Effector memory CD4-positive, alpha-beta T cell (primary cell): ENCODE results near the gene GH1.

Experiments used
- DNase-seq, 3 donors: peaks; one replicate each; pipeline ENCODE4 v3.0.0-alpha.2; 2020
- H3K27ac ChIP-seq: 2 replicates; pipeline ENCODE4 v1.7.0; 2013; ENCODE audit warnings: mild to moderate bottlenecking, low read length, moderate library complexity; ENCODE audit not compliant: insufficient read depth, poor library complexity, severe bottlenecking
- H3K27me3 ChIP-seq: replicated peaks from 2 replicates; pipeline ENCODE4 v1.7.0; 2013; ENCODE audit warnings: mild to moderate bottlenecking, low read length; ENCODE audit not compliant: insufficient read depth, control insufficient read depth, poor library complexity, severe bottlenecking
- H3K36me3 ChIP-seq: 2 replicates; pipeline ENCODE4 v1.7.0; 2013; ENCODE audit warnings: mild to moderate bottlenecking, low read length, moderate library complexity; ENCODE audit not compliant: control insufficient read depth, insufficient read depth
- H3K4me1 ChIP-seq: 2 replicates; pipeline ENCODE4 v1.7.0; 2013; ENCODE audit warnings: low read length, mild to moderate bottlenecking; ENCODE audit not compliant: control insufficient read depth, insufficient read depth, poor library complexity, severe bottlenecking
- H3K4me3 ChIP-seq: 2 replicates; pipeline ENCODE4 v1.7.0; 2013; ENCODE audit warnings: low read length, low read depth, mild to moderate bottlenecking; ENCODE audit not compliant: insufficient read depth, poor library complexity, severe bottlenecking
- H3K9me3 ChIP-seq: 2 replicates; pipeline ENCODE4 v1.7.0; 2013; ENCODE audit warnings: mild to moderate bottlenecking, low read length, moderate library complexity; ENCODE audit not compliant: control insufficient read depth

Gene GH1

DNA sequence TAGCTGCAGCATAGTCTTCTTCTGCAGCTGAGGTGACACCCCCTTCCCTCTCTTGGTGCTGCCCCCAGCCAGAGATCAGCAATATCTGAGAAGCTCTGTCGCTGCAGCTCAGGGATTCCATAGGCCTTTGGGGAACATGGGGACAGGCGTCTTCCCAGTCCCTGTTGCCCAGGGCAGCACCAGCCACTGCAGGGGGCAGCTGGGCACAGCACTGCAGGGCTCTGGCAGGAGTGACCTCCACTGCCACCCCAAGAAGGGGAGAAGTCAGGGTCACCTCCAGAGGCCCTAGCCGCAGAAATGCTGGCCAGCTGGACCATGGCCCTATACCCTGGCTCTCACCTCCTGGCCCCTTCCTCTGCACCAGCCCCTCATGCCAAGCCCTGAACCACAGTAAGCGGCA is 37.2 kb upstream of the GH1 start:
- H3K27ac ChIP-seq = no peak overlapping the region
- H3K4me3 ChIP-seq = no peak overlapping the region
- no peaks in the 10 kb centered on the region for H3K9me3 ChIP-seq
- H3K4me1 ChIP-seq = peaks cover 13% of the 10 kb centered on the region
- no peaks in the 10 kb centered on the region for H3K27me3 ChIP-seq
- no peak for DNase-seq
- no peaks in the 10 kb centered on the region for H3K36me3 ChIP-seq

DNA sequence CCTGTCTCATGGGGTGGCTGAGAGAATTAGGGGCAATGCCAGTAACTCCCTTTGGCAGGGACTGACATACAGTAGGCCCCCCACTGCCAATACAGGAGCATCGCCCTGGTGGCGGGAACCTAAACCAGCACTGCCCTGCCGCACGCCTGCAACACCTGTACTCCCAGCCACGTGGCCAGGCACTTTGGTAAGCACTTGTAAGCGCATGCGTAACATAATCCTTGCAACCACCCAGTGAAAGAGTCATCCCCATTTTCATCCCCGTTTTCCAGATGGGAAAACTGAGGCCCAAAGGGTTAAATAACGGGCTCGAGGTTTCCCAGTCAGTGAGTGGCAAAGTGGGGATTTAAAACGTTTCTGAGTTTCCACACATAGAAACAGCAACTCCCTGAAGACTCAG is 36.6 kb upstream of the GH1 start:
- DNase-seq = no peak
- Histone ChIP-seq H3K4me1 (peaks cover 13% of the 10 kb centered on the region), H3K4me3 (no peak overlapping the region), H3K27me3 (no peaks in the 10 kb centered on the region), H3K9me3 (no peaks in the 10 kb centered on the region), H3K36me3 (no peaks in the 10 kb centered on the region), H3K27ac (no peak overlapping the region)

DNA sequence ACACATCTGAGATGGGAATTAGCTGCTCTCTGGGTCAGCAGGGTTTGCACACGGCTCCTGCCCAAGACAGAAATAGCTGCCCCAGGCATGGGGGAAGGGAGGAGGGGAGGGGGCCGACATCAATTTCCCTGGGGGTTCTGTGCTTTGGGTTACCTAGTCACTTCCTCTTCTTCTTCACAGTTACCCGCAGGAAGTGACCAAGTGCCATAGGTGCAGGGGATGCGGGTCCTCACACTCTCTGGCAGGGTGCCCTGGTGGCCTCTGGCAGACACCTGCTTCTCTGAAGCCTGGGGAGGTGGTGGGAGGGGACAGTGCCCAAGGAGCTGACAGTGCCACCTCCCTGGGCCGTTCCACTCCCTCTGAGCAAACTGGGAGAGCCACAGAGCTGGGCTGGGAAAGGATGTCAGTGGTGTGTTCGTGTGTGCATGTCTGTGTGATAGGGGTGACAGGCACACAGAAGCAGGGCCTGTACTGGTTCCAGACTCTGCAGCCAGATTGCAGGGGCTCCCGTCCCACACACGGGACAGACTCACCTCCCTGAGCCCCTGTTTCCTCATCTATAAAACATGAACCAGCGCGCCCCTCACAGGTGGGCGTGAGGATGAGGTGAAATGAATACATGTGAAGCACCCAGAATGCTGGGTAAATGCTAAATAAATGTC is 35.9 kb upstream of the GH1 start:
- Histone ChIP-seq H3K27ac (peak overlapping the region; percentile 26), H3K36me3 (no peaks in the 10 kb centered on the region), H3K4me3 (no peak overlapping the region), H3K4me1 (peaks cover 13% of the 10 kb centered on the region), H3K9me3 (no peaks in the 10 kb centered on the region), H3K27me3 (no peaks in the 10 kb centered on the region)
- peak in 1 of 3 donors; percentile 11 for DNase-seq

DNA sequence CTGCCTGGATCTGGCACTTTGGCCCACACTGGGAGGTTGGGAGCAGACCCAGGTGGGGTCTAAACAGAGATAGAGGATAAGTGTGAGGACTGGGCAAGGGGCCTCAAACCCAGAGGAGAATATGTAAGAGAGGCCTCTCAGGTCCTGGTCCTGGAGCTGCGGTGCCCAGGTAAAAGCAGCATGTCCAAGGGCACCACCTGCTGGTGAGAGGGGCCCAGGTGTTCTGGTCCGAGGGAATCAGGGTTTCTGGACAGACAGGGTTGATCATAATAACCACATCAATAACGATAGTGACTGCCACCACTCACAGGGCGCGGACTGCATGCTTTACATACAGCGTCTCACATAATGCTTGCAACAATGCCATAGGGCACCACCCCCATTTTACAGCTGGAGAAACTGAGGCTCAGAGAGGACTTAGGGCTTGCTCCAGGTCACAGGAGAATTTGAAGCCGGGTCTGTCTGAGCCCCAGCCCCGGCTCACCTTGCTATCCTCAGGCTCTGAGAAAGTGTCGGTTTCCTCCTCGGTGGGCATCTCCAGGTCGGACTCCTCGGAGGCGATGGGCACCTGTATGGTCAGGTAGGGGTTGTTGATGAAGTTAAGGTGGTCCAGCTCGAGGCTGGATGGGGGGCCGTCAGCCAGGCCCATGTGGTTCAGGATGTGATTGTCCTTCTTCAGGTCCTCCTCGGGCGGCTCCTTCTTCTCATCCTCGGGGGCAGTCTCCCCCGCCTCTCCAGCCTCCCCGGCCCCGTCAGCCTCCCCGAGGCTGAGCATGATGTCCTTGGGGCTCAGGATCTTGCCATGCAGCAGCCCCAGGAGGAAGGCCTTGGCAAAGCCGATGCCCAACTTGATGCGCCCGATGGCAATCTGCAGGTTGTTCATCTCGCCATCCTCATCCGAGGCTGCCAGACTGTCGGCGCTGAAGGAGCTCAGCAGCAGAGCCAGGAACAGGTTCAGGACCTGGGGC is 32.6 kb upstream of the GH1 start:
- no peak overlapping the region for H3K27ac ChIP-seq
- H3K4me1 ChIP-seq = peaks cover 23% of the 10 kb centered on the region
- no peak for DNase-seq
- no peak overlapping the region for H3K4me3 ChIP-seq
- H3K36me3 ChIP-seq = no peaks in the 10 kb centered on the region
- H3K9me3 ChIP-seq = no peaks in the 10 kb centered on the region
- H3K27me3 ChIP-seq = no peaks in the 10 kb centered on the region

DNA sequence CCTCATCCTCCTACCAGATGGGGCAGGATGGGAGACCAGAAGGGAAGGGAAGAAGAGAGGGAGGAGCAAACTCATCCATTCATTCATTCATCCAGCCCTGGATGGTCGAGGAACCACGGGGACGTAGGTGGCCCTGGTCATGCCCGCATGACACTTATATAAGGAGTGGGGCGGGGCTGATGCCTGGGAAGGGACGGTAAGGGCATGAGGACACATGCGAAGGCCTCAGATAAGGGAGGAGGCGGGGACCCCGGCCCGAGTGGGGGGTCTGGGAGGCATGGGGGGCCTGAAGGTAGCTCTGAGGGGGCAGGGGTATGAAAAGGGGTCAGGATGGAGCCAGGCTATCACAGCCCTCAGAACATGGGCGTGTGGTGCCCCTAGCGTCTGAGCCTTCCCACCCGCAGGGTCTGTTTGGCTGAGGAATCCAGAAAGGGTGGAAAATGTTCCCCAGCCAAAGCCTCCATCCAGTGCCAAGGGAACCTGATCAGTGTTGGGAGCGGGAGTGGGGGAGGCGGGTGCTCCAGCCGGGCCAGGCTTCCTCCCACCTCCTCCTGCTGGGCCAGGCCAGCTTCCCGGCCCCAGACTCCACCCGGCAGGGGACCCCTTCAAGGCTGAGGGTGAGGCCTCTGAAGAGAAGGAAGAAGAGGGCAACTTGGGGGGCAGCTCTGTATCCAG is 31.1 kb upstream of the GH1 start:
- DNase-seq = no peak
- H3K27ac ChIP-seq = no peak overlapping the region
- H3K4me1 ChIP-seq = peaks cover 32% of the 10 kb centered on the region
- H3K36me3 ChIP-seq = no peaks in the 10 kb centered on the region
- H3K27me3 ChIP-seq = no peaks in the 10 kb centered on the region
- no peaks in the 10 kb centered on the region for H3K9me3 ChIP-seq
- H3K4me3 ChIP-seq = no peak overlapping the region

DNA sequence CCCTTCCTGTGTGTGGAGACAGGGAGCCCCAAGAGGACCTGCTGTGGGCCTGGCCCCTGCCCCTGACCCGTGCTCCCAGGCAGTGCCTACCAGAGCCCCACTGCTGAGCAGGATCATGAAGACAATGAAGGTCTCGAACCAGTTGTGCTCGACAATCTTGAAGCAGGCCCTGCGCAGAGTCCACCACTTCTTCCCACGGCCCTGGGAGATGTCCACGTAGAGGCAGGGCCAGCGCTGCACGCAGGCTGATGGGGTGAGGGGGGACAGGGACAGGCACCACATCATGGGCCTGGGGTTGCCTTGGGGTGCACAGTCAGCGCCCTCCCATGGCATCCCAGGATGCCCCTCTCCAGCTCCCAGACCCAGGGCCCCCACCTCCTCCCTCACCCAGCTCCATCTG is 29.9 kb upstream of the GH1 start:
- H3K27me3 ChIP-seq = no peaks in the 10 kb centered on the region
- H3K4me3 ChIP-seq = no peak overlapping the region
- H3K4me1 ChIP-seq = peaks cover 20% of the 10 kb centered on the region
- DNase-seq = no peak
- H3K27ac ChIP-seq = no peak overlapping the region
- no peaks in the 10 kb centered on the region for H3K36me3 ChIP-seq
- no peaks in the 10 kb centered on the region for H3K9me3 ChIP-seq

DNA sequence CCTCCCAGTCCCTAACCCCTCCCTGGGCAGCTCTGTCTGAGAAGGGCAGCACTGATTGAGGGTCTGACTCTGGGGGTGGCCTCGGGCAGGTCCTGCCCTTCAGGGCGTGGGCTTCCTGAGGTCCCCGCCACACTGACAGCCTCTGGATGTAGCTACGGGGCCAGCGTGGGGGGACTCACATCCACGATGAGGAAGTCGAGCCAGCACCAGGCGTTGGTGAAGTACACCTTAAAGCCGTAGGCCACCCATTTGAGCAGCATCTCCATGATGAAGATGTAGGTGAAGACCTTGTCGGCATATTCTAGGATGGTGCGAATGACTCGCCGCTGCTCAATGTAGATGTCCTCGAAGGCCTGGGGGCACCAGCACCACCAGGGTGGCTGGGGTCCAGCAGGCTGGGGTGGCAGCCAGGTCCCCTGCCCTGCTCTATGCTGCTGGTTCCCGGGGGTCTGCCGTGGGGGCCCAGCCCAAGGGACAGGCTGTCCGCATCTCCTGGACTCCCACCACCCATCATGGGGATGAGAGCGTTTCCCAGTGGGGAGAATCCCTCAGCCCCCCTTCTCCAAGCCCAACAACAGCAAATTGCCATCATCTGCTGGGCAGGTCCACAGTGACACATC is 29.2 kb upstream of the GH1 start:
- H3K4me1 ChIP-seq = peaks cover 19% of the 10 kb centered on the region
- H3K27me3 ChIP-seq = no peaks in the 10 kb centered on the region
- no peak overlapping the region for H3K27ac ChIP-seq
- H3K36me3 ChIP-seq = no peaks in the 10 kb centered on the region
- no peak for DNase-seq
- no peaks in the 10 kb centered on the region for H3K9me3 ChIP-seq
- H3K4me3 ChIP-seq = no peak overlapping the region

DNA sequence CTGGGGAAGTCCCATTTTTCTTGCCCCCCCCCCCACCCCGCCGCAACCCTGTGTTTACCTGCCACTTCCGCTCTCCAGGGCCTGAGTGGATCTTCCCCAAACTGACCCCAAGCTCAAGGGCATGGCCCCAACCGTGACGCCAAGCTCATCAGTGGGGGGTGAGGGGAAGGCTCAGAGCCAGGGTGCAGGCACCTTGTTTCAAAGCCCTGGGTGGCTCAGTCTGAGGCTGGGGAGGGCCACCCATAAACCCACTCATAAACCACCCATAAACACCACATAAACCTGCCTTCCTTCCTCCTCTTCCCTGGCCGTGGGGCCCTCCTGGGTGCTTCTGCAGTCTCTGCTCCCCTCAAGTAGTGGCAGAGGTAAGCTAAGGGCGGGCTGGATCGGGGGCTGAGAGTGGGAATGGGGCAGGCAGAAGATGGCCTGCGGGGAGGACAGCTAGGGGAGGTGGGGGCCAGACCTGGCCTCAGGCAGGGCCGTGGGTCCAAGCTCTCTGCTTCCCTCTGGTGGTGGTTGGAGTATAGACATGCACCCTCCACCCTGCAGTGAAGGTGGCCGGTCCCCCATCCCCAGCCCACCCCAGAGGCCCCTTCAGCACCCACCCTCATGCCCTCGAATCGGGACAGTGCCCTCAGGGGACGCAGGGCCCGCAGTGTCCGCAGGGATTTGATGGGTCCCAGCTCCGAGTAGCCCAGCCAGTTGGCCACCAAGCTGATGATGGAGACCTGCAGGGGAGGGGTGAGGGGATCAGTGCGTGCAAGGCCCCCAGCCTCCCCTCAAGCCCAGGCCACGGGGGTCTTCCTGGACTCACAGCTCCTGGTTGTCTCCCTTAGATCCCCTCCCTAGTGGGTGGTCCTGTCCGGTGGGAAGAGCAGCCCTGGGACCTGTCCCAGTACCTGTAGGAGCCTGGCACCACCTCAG is 28.1 kb upstream of the GH1 start:
- no peaks in the 10 kb centered on the region for H3K36me3 ChIP-seq
- peaks cover 19% of the 10 kb centered on the region for H3K4me1 ChIP-seq
- peak; percentile 36 to 44 (median 38) for DNase-seq
- peak overlapping the region; percentile 35 for H3K4me3 ChIP-seq
- H3K9me3 ChIP-seq = no peaks in the 10 kb centered on the region
- no peaks in the 10 kb centered on the region for H3K27me3 ChIP-seq
- H3K27ac ChIP-seq = no peak overlapping the region

DNA sequence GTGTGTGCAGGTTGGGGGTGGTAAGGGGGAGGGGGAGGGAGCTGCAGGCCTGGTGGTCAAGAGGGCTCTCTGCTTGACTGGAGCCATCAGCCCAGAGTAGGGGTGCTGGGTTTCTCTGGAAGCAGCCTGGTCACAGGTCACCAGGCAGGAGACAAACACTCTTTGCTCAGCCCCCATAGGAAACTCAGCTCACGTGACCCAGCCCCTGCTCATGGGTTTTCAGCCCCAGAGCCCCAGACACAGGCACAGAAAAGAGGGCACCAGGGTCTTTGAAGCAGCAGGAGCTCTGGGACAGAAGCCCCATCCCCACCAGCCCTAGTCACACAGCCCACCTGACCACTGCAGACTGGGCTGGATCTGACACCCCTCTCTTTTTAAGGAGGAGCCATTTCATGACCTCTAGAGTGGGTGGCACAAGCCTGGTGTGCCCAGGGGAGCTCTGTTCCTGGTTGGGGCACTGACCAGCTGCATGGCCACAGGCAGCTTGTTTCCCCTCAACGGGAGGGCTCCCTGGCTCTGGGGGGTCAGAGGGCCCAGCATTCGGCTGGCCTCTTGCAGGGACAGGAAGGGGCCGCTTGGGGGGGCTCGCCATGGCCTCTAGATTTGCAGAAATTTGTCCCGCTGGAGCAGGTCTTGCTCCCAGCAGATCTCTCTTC is 27.3 kb upstream of the GH1 start:
- H3K4me1 ChIP-seq = peaks cover 19% of the 10 kb centered on the region
- H3K27me3 ChIP-seq = no peaks in the 10 kb centered on the region

More for the DNA sequence above, 27.3 kb upstream of the GH1 start:
- no peak for DNase-seq
- Histone ChIP-seq H3K9me3 (no peaks in the 10 kb centered on the region), H3K4me3 (no peak overlapping the region), H3K36me3 (no peaks in the 10 kb centered on the region), H3K27ac (no peak overlapping the region)
